Measurements from ENCODE around the gene ITGAL. TPM values are rescaled to one million over a fixed set of nuclear protein-coding genes. Genes with fewer than 3 reads are reported as not detected.

Gene ITGAL
- total and polyA plus RNA-seq, 2 of the 8 experiments (the other 6 are each of a cell fraction or from before 2014, with no cell fraction given): not detected

DNA sequence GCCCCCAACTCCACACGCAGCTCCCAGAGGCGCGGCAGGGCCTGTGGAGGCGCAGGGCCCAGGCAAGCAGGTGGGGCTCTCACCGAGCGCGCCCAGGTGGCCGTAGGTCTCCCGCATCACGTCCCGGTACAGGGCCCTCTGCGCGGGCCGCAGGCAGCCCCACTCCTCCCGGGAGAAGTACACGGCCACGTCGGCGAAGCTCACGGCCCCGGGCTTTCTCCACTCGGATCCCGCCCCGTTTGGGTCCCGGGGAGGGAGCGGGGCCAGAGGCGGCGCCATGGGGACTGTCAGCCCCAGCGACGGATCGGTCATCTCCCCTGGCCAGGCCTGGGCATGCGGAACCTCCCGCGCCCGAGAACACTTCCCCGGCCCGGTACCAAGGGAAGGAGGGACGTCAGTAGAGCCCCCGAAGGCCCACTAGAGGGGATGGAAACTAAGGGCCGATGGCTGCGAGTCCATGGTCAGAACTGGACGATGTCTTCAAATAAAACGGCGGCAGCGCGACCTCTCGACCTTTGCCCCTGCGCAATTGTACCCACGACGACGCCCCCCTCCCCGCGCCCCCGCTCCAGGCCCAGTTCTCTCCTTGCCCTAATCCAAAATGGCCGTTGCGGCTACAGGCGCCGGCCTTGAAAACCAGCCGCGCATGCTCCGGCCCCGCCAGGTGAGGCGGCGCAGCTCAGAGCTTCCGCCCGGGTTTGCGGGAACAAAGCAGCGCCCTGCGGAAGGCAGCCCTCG, 62.0 kb downstream of the ITGAL start, which contains the start of gene ZNF747 (continued):
- TF ChIP-seq, protein P1, sequence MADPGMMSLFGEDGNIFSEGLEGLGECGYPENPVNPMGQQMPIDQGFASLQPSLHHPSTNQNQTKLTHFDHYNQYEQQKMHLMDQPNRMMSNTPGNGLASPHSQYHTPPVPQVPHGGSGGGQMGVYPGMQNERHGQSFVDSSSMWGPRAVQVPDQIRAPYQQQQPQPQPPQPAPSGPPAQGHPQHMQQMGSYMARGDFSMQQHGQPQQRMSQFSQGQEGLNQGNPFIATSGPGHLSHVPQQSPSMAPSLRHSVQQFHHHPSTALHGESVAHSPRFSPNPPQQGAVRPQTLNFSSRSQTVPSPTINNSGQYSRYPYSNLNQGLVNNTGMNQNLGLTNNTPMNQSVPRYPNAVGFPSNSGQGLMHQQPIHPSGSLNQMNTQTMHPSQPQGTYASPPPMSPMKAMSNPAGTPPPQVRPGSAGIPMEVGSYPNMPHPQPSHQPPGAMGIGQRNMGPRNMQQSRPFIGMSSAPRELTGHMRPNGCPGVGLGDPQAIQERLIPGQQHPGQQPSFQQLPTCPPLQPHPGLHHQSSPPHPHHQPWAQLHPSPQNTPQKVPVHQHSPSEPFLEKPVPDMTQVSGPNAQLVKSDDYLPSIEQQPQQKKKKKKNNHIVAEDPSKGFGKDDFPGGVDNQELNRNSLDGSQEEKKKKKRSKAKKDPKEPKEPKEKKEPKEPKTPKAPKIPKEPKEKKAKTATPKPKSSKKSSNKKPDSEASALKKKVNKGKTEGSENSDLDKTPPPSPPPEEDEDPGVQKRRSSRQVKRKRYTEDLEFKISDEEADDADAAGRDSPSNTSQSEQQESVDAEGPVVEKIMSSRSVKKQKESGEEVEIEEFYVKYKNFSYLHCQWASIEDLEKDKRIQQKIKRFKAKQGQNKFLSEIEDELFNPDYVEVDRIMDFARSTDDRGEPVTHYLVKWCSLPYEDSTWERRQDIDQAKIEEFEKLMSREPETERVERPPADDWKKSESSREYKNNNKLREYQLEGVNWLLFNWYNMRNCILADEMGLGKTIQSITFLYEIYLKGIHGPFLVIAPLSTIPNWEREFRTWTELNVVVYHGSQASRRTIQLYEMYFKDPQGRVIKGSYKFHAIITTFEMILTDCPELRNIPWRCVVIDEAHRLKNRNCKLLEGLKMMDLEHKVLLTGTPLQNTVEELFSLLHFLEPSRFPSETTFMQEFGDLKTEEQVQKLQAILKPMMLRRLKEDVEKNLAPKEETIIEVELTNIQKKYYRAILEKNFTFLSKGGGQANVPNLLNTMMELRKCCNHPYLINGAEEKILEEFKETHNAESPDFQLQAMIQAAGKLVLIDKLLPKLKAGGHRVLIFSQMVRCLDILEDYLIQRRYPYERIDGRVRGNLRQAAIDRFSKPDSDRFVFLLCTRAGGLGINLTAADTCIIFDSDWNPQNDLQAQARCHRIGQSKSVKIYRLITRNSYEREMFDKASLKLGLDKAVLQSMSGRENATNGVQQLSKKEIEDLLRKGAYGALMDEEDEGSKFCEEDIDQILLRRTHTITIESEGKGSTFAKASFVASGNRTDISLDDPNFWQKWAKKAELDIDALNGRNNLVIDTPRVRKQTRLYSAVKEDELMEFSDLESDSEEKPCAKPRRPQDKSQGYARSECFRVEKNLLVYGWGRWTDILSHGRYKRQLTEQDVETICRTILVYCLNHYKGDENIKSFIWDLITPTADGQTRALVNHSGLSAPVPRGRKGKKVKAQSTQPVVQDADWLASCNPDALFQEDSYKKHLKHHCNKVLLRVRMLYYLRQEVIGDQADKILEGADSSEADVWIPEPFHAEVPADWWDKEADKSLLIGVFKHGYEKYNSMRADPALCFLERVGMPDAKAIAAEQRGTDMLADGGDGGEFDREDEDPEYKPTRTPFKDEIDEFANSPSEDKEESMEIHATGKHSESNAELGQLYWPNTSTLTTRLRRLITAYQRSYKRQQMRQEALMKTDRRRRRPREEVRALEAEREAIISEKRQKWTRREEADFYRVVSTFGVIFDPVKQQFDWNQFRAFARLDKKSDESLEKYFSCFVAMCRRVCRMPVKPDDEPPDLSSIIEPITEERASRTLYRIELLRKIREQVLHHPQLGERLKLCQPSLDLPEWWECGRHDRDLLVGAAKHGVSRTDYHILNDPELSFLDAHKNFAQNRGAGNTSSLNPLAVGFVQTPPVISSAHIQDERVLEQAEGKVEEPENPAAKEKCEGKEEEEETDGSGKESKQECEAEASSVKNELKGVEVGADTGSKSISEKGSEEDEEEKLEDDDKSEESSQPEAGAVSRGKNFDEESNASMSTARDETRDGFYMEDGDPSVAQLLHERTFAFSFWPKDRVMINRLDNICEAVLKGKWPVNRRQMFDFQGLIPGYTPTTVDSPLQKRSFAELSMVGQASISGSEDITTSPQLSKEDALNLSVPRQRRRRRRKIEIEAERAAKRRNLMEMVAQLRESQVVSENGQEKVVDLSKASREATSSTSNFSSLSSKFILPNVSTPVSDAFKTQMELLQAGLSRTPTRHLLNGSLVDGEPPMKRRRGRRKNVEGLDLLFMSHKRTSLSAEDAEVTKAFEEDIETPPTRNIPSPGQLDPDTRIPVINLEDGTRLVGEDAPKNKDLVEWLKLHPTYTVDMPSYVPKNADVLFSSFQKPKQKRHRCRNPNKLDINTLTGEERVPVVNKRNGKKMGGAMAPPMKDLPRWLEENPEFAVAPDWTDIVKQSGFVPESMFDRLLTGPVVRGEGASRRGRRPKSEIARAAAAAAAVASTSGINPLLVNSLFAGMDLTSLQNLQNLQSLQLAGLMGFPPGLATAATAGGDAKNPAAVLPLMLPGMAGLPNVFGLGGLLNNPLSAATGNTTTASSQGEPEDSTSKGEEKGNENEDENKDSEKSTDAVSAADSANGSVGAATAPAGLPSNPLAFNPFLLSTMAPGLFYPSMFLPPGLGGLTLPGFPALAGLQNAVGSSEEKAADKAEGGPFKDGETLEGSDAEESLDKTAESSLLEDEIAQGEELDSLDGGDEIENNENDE (IDR thresholded peaks at IDR 0.05; ENCODE audit: insufficient replicate concordance, low read length): no peak
- TF ChIP-seq PHF8 (conservative IDR thresholded peaks at IDR 0.05; ENCODE audit: low read depth, low read length): peak; percentile 42; the same call in 1 of the 2 replicates
- peak; percentile 69; the same call in 1 of the 2 replicates for TF ChIP-seq TBP (IDR thresholded peaks at IDR 0.05; ENCODE audit: low read depth, low read length)
- TF ChIP-seq SRF (IDR thresholded peaks at IDR 0.05; ENCODE audit: low read depth, low read length): peak; percentile 40; the same call in 1 of the 2 replicates
- peak; percentile 69 for TF ChIP-seq MAX (IDR thresholded peaks at IDR 0.05)
- peak; percentile 61 for TF ChIP-seq KDM4A (IDR thresholded peaks at IDR 0.05; ENCODE audit: low read depth, low read length, severe bottlenecking)
- peak; percentile 34; the same call in 1 of the 2 replicates for TF ChIP-seq POLR2AphosphoS5 (IDR thresholded peaks at IDR 0.05; ENCODE audit: low read depth, low read length)
- TF ChIP-seq ASH2L (IDR thresholded peaks at IDR 0.05; ENCODE audit: low read length): peak; percentile 93
- TF ChIP-seq TAF1 (IDR thresholded peaks at IDR 0.05; ENCODE audit: low read depth, low read length): peak; percentile 59
- peak; percentile 85 for TF ChIP-seq CREB1 (IDR thresholded peaks at IDR 0.05)
- 0 out of 2 replicates have a peak, but pooled peaks have one; percentile 24 for TF ChIP-seq SP4 (IDR thresholded peaks at IDR 0.05; ENCODE audit: low read length)
